ENCODE data around the gene CHID1. TPM values are rescaled to one million over a fixed set of nuclear protein-coding genes. Genes with fewer than 3 reads are reported as not detected.

The CHID1 gene
- total RNA-seq, 1 donor: 42.3 TPM

- DNase-seq (ENCODE audit: low read depth): peak; percentile 83
- peak overlapping the region; percentile 76 for H3K4me3 ChIP-seq (ENCODE audit: low read depth, low read length)
- TF ChIP-seq, protein P1, sequence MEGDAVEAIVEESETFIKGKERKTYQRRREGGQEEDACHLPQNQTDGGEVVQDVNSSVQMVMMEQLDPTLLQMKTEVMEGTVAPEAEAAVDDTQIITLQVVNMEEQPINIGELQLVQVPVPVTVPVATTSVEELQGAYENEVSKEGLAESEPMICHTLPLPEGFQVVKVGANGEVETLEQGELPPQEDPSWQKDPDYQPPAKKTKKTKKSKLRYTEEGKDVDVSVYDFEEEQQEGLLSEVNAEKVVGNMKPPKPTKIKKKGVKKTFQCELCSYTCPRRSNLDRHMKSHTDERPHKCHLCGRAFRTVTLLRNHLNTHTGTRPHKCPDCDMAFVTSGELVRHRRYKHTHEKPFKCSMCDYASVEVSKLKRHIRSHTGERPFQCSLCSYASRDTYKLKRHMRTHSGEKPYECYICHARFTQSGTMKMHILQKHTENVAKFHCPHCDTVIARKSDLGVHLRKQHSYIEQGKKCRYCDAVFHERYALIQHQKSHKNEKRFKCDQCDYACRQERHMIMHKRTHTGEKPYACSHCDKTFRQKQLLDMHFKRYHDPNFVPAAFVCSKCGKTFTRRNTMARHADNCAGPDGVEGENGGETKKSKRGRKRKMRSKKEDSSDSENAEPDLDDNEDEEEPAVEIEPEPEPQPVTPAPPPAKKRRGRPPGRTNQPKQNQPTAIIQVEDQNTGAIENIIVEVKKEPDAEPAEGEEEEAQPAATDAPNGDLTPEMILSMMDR (IDR thresholded peaks at IDR 0.05; ENCODE audit: insufficient read depth, low read depth, low read length): no peak
These were observed 15.8 kb upstream of the CHID1 start for GRCh38 chr11:926341-926916.

GRCh38 chr11:925496-926301, 15.1 kb upstream of the CHID1 start, which contains the start of gene AP2A2:
Gene AP2A2, plus strand, starts transcription at chr11:925870. Its CDS starts 152 bp downstream, at chr11:926022.
- TF ChIP-seq, protein P1 (IDR thresholded peaks at IDR 0.05; ENCODE audit: insufficient read depth, low read depth, low read length): peak; percentile 51

DNA sequence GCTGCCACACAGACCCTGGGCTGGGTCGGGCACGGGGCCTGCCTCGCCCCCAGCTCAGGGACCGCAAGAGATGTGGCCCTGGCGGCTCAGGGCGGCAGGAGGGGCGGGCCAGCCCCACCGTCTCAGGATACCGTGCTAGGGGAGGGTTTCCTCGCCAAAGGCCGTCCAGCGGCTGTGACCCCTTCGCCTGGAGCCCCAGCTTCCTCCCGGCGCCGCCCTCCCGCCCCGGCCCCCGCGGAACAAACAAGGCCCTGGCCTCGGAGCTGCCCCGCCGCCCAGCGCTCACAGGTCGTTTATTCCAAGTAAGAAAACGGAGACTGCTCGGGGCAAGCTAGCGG, 14.5 kb upstream of the CHID1 start:
- peak overlapping the region; percentile 39 for H3K4me3 ChIP-seq (ENCODE audit: low read depth, low read length)
- no peak for DNase-seq (ENCODE audit: low read depth)
- TF ChIP-seq, protein P1 (IDR thresholded peaks at IDR 0.05; ENCODE audit: insufficient read depth, low read depth, low read length): no peak

More at GRCh38 chr11:925496-926301, 15.1 kb upstream of the CHID1 start, which contains the start of gene AP2A2:
- peak; percentile 90 for DNase-seq (ENCODE audit: low read depth)
- H3K4me3 ChIP-seq (ENCODE audit: low read depth, low read length): peak within 1 kb of the TSS; percentile 76

DNA sequence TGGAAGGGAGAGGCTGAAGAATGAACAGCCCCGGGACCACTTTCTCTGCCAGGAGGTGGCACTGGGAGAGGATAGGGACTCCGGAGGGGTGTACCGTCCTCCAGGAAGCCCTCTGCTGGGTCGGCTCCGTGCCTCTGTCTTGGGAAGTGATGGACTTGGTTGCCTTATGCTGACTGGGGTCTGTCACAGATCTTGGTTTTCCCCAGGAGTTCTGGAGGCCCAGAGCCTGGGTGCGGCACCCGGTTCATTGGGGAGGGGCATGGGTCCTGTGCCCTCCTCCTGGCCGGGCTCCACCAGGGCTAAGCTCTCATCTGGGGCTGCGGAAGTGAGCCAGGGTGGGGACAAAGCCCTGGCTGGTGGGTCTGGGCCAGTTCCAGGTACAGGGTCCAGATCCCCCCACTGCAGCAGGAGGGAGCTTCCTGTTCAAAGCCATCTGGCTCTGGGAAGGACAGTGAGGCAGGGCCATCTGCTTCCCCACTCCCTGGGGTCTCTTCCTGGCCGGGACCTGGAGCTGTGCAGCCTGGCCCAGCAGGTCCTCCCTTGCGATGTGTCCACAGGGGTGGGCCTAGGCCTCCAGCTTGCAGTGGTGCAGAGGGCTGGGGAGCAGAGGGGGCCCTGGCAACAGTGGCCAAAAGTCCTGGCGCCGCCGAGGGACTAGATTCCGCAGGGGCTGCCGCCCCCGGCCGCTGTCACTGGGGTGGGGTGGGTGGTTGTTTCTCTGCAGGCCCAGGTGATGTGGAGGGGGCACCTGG, 14.0 kb upstream of the CHID1 start:
- H3K4me3 ChIP-seq (ENCODE audit: low read depth, low read length): no peak overlapping the region
- TF ChIP-seq, protein P1 (IDR thresholded peaks at IDR 0.05; ENCODE audit: insufficient read depth, low read depth, low read length): no peak
- DNase-seq (ENCODE audit: low read depth): no peak

DNA sequence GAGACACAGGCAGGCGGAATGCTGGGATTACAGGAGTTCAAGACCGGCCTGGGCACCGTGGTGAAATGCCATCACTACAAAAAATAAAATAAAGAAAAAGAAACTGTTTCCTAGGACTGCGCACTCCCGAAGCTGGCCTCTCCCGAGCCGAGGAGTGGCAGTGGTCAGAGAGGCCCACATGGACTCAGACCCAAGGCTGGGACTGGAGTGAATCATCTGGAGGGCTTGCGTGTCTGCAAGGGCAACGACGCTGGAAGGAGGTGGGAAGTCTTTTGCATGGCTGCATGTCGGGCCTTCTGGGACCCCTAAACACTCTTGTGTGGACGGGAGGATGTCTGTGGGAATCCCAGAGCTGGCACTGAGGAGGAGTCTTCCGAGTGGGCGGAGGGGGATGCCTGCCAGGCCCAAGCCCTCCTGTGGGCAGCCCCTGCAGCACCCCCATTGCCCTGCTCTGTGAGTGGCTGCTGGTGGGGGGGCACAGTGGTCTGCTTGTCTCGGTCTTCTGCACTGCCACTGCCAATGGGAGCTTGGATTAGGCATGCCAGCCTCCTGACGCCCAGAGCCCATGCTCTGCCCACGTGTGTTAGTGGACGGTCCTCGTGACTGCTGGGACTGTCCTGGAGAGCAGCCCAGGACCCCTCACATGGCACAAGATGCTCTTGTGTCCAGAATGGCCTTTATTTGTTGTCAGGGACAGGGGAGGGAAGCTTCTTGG, 13.2 kb upstream of the CHID1 start:
- TF ChIP-seq, protein P1 (IDR thresholded peaks at IDR 0.05; ENCODE audit: insufficient read depth, low read depth, low read length): no peak
- no peak for DNase-seq (ENCODE audit: low read depth)
- no peak overlapping the region for H3K4me3 ChIP-seq (ENCODE audit: low read depth, low read length)

- no peak for DNase-seq (ENCODE audit: low read depth)
- TF ChIP-seq, protein P1 (IDR thresholded peaks at IDR 0.05; ENCODE audit: insufficient read depth, low read depth, low read length): no peak
- no peak overlapping the region for H3K4me3 ChIP-seq (ENCODE audit: low read depth, low read length)
These were observed 11.5 kb upstream of the CHID1 start for GRCh38 chr11:921921-922678.

Measured in fibroblast of villous mesenchyme (primary cell).